HL-60 (cell line): Measurements from ENCODE around the gene CSNK2A2.

Source experiments
- DNase-seq, 2 experiments: peaks; one replicate each; pipeline ENCODE4 v3.0.0-alpha.2; 2010 to 2020; ENCODE audit warnings: low read depth in 1 of 2, low spot score in 1 of 2
- H3K27ac ChIP-seq: fragments of 250-450 bp; sonication (Bioruptor Pico); replicated peaks from 2 replicates; pipeline ENCODE4 v1.5.1; 2020; ENCODE audit warnings: mild to moderate bottlenecking, moderate library complexity
- H3K27me3 ChIP-seq: fragments of 250-450 bp; sonication (Bioruptor Pico); 2 replicates; pipeline ENCODE4 v1.5.1; 2021; ENCODE audit warnings: mild to moderate bottlenecking, moderate library complexity; ENCODE audit not compliant: insufficient read depth, poor library complexity, severe bottlenecking
- H3K4me3 ChIP-seq: replicated peaks from 2 replicates; pipeline ENCODE4 v1.5.1; 2011; ENCODE audit warnings: mild to moderate bottlenecking, control low read depth, low read length; ENCODE audit not compliant: insufficient read depth
- GABPA ChIP-seq: IDR thresholded peaks from 2 replicates; pipeline ENCODE4 v1.6.1; 2012; ENCODE audit warnings: low read depth
- POLR2AphosphoS5 ChIP-seq: IDR thresholded peaks from 2 replicates; pipeline ENCODE4 v1.6.1; 2012; ENCODE audit warnings: low read depth
- SPI1 ChIP-seq: IDR thresholded peaks from 2 replicates; pipeline ENCODE4 v1.6.1; 2012; ENCODE audit warnings: low read depth, mild to moderate bottlenecking, borderline replicate concordance
- TF ChIP-seq, protein P1 (sequence below): IDR thresholded peaks from 2 replicates; pipeline ENCODE4 v1.6.1; 2012; ENCODE audit warnings: low read depth; ENCODE audit not compliant: insufficient replicate concordance
- TF ChIP-seq, protein P2 (sequence below): IDR thresholded peaks from one replicate; pipeline ENCODE4 v1.5.1; 2011; ENCODE audit warnings: low read length, control low read depth, inconsistent platforms; ENCODE audit not compliant: insufficient read depth

CSNK2A2 gene

DNA sequence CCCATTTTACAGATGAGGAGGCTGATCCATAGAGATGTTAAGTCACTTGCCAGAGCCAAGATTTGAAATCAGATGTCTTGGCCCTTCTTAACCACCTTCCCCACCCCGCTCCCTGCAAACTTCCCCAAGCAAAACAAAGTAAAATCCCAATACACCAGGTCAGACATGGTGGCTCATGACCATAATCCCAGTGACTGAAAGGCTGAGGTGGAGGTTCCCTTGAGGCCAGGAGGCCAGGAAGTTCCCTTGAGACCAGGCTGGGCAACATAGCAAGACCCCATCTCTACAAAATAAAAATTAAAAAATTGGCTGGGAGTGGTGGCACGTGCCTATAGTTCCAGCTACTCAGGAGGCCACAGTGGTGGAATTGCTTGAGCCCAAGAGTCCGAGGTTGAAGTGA, 28.9 kb upstream of the CSNK2A2 start:
- TF ChIP-seq, protein P1, sequence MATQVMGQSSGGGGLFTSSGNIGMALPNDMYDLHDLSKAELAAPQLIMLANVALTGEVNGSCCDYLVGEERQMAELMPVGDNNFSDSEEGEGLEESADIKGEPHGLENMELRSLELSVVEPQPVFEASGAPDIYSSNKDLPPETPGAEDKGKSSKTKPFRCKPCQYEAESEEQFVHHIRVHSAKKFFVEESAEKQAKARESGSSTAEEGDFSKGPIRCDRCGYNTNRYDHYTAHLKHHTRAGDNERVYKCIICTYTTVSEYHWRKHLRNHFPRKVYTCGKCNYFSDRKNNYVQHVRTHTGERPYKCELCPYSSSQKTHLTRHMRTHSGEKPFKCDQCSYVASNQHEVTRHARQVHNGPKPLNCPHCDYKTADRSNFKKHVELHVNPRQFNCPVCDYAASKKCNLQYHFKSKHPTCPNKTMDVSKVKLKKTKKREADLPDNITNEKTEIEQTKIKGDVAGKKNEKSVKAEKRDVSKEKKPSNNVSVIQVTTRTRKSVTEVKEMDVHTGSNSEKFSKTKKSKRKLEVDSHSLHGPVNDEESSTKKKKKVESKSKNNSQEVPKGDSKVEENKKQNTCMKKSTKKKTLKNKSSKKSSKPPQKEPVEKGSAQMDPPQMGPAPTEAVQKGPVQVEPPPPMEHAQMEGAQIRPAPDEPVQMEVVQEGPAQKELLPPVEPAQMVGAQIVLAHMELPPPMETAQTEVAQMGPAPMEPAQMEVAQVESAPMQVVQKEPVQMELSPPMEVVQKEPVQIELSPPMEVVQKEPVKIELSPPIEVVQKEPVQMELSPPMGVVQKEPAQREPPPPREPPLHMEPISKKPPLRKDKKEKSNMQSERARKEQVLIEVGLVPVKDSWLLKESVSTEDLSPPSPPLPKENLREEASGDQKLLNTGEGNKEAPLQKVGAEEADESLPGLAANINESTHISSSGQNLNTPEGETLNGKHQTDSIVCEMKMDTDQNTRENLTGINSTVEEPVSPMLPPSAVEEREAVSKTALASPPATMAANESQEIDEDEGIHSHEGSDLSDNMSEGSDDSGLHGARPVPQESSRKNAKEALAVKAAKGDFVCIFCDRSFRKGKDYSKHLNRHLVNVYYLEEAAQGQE: no peak
- TF ChIP-seq GABPA (no peak), POLR2AphosphoS5 (no peak), SPI1 (no peak)
- TF ChIP-seq, protein P2, sequence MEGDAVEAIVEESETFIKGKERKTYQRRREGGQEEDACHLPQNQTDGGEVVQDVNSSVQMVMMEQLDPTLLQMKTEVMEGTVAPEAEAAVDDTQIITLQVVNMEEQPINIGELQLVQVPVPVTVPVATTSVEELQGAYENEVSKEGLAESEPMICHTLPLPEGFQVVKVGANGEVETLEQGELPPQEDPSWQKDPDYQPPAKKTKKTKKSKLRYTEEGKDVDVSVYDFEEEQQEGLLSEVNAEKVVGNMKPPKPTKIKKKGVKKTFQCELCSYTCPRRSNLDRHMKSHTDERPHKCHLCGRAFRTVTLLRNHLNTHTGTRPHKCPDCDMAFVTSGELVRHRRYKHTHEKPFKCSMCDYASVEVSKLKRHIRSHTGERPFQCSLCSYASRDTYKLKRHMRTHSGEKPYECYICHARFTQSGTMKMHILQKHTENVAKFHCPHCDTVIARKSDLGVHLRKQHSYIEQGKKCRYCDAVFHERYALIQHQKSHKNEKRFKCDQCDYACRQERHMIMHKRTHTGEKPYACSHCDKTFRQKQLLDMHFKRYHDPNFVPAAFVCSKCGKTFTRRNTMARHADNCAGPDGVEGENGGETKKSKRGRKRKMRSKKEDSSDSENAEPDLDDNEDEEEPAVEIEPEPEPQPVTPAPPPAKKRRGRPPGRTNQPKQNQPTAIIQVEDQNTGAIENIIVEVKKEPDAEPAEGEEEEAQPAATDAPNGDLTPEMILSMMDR: no peak
- Histone ChIP-seq H3K27me3 (no peaks in the 10 kb centered on the region), H3K4me3 (no peak overlapping the region), H3K27ac (no peak overlapping the region)
- no peak for DNase-seq

DNA sequence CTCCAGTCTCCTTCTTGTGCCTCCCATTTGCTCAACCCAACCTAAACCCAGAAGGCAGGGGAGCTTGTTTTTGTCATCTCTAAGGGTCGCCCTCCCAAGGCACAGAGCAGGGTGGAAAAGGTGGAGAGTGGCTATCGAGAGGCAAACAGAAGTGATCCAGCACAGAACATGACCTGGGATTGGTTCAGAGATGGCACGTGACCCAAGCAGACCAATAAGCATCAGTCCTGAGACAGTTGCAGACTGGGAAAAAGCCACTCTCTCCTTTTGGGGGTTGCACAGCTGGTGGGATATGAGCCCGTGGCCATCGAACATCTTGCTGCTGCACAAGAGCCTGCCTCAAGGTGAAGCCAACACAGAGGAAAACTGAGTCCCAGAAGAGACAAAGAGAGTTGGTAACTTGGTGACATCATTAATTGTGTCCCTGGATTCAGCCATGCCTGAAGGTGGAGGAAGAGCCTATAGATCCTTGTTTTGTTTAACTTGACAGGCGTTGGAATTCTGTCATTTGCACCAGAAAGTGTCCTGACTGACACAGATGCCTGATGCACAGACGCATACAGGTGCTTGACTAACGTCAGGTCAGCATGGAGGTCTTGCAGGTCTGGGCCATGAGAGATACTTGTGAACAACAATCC, 28.2 kb upstream of the CSNK2A2 start:
- Histone ChIP-seq H3K27ac (no peak overlapping the region), H3K4me3 (no peak overlapping the region), H3K27me3 (no peaks in the 10 kb centered on the region)
- DNase-seq: no peak
- TF ChIP-seq, protein P2: no peak
- TF ChIP-seq, protein P1: no peak

DNA sequence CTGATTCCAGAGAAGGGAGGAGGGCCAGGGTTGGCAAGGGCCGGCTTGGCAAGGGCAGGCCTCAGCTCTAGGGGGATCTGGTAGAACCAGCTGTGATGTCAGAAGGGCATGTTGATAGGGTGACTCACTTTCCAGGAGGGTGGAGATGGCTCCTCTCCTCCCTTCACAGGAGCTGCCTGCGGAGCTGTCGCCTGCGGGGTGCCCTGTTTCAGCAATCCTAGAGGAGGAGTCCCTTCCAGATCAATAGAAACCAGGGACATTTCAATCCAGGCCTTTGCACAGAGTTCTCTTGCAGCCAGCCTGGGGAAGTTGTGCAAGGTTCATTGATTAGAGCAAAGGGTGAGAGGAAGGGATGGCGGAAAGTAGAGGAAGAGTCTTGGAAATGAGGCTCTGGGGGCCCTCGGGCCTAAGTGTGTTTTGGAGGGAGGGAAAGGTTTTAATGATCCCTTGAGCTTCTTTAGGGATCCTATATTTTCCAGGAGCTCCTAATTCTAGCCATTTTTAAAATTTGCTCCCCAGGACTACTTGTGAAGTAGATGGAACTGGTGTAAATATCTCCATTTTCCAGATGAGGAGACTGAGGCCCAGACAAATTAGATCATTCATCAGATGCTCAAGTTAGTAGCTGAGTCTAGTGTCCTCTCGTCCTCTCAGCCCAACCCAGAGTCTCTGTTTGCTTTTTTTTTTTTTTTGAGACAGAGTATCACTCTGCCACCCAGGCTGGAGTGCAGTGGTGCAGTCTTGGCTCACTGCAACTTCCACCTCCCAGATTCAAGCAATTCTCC, 24.8 kb upstream of the CSNK2A2 start:
- no peak overlapping the region for H3K27ac ChIP-seq
- DNase-seq: no peak
- H3K27me3 ChIP-seq: no peaks in the 10 kb centered on the region
- no peak overlapping the region for H3K4me3 ChIP-seq
- TF ChIP-seq, protein P1: no peak
- no peak for TF ChIP-seq SPI1
- no peak for TF ChIP-seq POLR2AphosphoS5
- no peak for TF ChIP-seq GABPA
- TF ChIP-seq, protein P2: no peak
